ENCODE results near the gene ZNF8.
"Not testable (repeated sequence)": the region's sequence is repeated elsewhere in the genome, so short reads cannot be mapped to it uniquely, and the experiment has no call there.

ZNF8 gene

GRCh38 chr19:58300620-58301019 lies 21.9 kb downstream of the ZNF8 start:
- TF ChIP-seq CTCF (conservative IDR thresholded peaks at IDR 0.05), result no peak
- no peak overlapping the region for H3K27ac ChIP-seq

DNA sequence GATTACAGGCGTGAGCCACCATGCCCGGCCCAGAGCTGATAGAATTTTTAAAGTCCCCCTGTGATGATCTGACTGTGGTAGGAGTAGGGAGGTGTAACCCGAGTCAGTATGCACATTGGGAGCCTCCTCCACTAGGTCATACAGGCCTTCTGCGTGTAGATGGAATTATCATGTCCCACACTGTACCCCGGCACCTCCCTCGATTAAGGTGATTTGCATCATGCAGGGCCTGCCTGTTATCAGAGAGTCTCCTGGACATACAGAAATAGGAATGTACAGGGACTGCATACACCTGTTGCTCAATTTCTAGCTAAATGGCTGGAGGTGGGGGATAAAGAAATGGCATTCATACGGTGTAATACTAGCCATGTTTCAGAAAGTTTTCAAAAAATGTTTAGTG lies 25.5 kb downstream of the ZNF8 start:
- peak overlapping the region; percentile 92 for H3K27ac ChIP-seq
- no peak for TF ChIP-seq CTCF (conservative IDR thresholded peaks at IDR 0.05)

GRCh38 chr19:58304748-58305064 lies 26.0 kb downstream of the ZNF8 start:
- H3K27ac ChIP-seq, result peak overlapping the region; percentile 92

DNA sequence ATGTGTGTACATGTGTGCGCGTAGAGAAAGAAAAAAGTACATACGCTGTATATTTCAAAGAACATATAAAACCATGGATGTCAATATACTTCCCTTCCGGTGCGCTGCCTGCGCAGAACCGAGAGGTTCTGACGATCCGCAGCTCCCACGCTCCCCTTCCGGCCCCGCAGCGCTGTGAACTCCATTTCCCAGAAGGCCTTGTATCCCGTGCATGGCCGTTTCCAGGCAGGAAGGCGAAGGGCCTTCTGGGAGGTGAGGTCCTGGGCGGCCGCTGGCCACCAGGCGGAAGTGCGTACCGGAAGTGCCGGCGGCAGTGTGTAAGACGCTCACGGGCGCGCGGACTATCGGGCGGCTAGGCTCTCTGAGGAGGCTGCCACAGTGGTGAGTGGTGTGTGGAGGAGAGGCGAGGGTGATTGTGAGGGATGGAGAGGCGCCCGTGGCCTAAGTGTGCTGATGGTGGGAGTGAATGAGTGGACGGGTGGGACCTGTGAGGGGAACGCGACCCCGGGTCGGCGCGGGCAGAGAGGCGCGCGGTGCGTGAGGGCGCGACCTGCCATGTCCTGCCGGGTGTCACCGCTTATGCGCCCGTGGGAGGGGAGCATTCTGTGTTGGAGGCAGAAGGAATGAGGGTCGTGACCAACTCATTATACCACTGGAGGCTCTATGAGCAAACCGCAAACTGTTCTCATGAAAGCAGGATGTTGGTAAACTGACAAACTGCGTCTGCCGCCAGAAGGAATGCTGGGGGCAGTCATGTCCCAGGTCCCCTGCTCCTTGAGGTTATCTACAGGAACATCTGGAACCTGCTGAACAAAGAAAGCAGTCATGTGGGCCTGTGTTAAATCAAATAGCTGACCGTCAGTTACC lies 26.5 kb downstream of the ZNF8 start, which contains the start of gene ERVK3-1:
Gene ERVK3-1, plus strand, starts transcription at position 313 of the 867 bp plus-strand sequence. CDS start 6,792 bp downstream, outside the sequence.
- peak within 1 kb of the TSS; percentile 92 for H3K27ac ChIP-seq

More at GRCh38 chr19:58304748-58305064, 26.0 kb downstream of the ZNF8 start:
- no peak for TF ChIP-seq CTCF (conservative IDR thresholded peaks at IDR 0.05)

DNA sequence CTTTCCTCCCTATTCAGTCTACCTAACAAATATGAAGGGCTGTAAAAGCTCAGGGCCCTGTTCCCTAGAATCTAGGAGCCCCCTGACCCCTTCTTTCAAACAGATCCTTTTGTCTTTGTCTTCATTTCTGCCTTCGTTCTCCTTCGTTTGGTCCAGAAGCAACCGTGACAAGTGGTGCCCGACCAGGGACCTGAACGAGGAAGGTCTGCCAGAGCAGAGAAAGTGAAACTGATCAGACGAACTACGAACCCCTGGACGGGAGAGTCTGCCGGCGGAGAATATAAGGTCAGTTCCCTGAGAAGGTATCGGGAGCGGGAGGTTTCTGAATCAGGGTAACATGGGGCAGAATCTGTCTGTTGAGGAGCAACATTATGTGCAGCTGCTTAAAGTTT lies 27.2 kb downstream of the ZNF8 start:
- TF ChIP-seq CTCF (conservative IDR thresholded peaks at IDR 0.05), result no peak

More for the DNA sequence above, 26.5 kb downstream of the ZNF8 start, which contains the start of gene ERVK3-1:
- TF ChIP-seq CTCF (conservative IDR thresholded peaks at IDR 0.05), result no peak

GRCh38 chr19:58307736-58308135 lies 29.0 kb downstream of the ZNF8 start:
- TF ChIP-seq CTCF (conservative IDR thresholded peaks at IDR 0.05), result no peak
- no peak overlapping the region for H3K27ac ChIP-seq

More for the DNA sequence above, 27.2 kb downstream of the ZNF8 start:
- peak overlapping the region; percentile 92 for H3K27ac ChIP-seq

GRCh38 chr19:58310685-58311084 lies 31.9 kb downstream of the ZNF8 start:
- H3K27ac ChIP-seq, result not testable (repeated sequence)
- peak; percentile 87 for TF ChIP-seq CTCF (conservative IDR thresholded peaks at IDR 0.05)
